Lower leg skin (tissue), 4 donors: ENCODE results near the gene MRM3. TPM values are rescaled to one million over a fixed set of nuclear protein-coding genes. Genes with fewer than 3 reads are reported as not detected.
"Not testable (repeated sequence)": the region's sequence is repeated elsewhere in the genome, so short reads cannot be mapped to it uniquely, and the experiment has no call there.

Experiments
- DNase-seq, 2 donors: peaks; one replicate each; pipeline ENCODE4 v3.0.0-alpha.2; 2019; ENCODE audit warnings: low spot score in 2 of 2
- H3K4me3 ChIP-seq: fragments of 200-600 bp; sonication (generic); 2 replicates; pipeline ENCODE4 v1.5.1; 2017; ENCODE audit warnings: mild to moderate bottlenecking, low read depth; ENCODE audit not compliant: poor library complexity, severe bottlenecking
- CTCF ChIP-seq, 3 donors: fragments of 450-650 bp; IDR thresholded peaks; one replicate each; pipeline ENCODE4 v1.5.1; 2016; ENCODE audit warnings: antibody characterized with exemption in 3 of 3, mild to moderate bottlenecking in 3 of 3, moderate library complexity in 2 of 3
- POLR2A ChIP-seq, 2 donors: fragments of 450-650 bp; IDR thresholded peaks; one replicate each; pipeline ENCODE4 v1.6.1; 2016 to 2017; ENCODE audit warnings: antibody characterized with exemption in 2 of 2, mild to moderate bottlenecking in 1 of 2, moderate library complexity in 1 of 2
- WGBS, 2 donors: methylation state at CpG; one replicate each; pipeline ENCODE4 v1.1.5; 2018; 5-methylcytosine and 5-hydroxymethylcytosine counted together
- intact Hi-C: fragments of 100-400 bp; cut with DNase I; formaldehyde crosslinking; loops from one replicate; pipeline ENCODE4 v1.15.0; 2023; ENCODE audit warnings: low total_unique reads
- total RNA-seq, 4 donors: library from RNA; depleted of rRNA; stranded (reverse); fragments of >200 nt; gene quantifications; one replicate each; pipeline ENCODE4 v1.1.0, GENCODE V29; 2016

Gene MRM3
- total RNA-seq, 4 donors from 2014 or later = 28.9 to 44.9 (median 35.8) TPM

GRCh38 chr17:767076-767475, 15.1 kb upstream of the MRM3 start:
- H3K4me3 ChIP-seq = no peak overlapping the region
- 76 to 79% methylated on average over 3 of the region's 3 CpGs for WGBS, 2 donors
- TF ChIP-seq CTCF (IDR thresholded peaks at IDR 0.05) (no peak), POLR2A (IDR thresholded peaks at IDR 0.05) (no peak)
- no peak for DNase-seq
- intact Hi-C loops = no loop called here

GRCh38 chr17:773016-773415, 9.1 kb upstream of the MRM3 start:
- no peak for DNase-seq
- H3K4me3 ChIP-seq = no peak overlapping the region
- intact Hi-C loops = no loop called here
- TF ChIP-seq CTCF (IDR thresholded peaks at IDR 0.05) (no peak), POLR2A (IDR thresholded peaks at IDR 0.05) (no peak)
- 81 to 85% methylated on average over 5 of the region's 5 CpGs for WGBS, 2 donors

- intact Hi-C loops = no loop called here
- peak in 1 of 2 donors; percentile 40 for DNase-seq
- TF ChIP-seq POLR2A (IDR thresholded peaks at IDR 0.05) (no peak), CTCF (IDR thresholded peaks at IDR 0.05) (no peak)
- H3K4me3 ChIP-seq = no peak overlapping the region
- WGBS, 2 donors = 79 to 82% methylated on average over 14 of the region's 14 CpGs
These were observed 8.5 kb upstream of the MRM3 start for GRCh38 chr17:773467-774312.

GRCh38 chr17:774313-774584, 7.9 kb upstream of the MRM3 start:
- H3K4me3 ChIP-seq = no peak overlapping the region
- peak in 1 of 2 donors; percentile 58 for DNase-seq
- 84 to 92% methylated on average over 5 of the region's 5 CpGs for WGBS, 2 donors
- intact Hi-C loops = no loop called here
- no peak for TF ChIP-seq CTCF (IDR thresholded peaks at IDR 0.05)
- TF ChIP-seq POLR2A (IDR thresholded peaks at IDR 0.05) = no peak

- peak in 1 of 2 donors; percentile 68 for DNase-seq
- TF ChIP-seq CTCF (IDR thresholded peaks at IDR 0.05) (no peak), POLR2A (IDR thresholded peaks at IDR 0.05) (no peak)
- intact Hi-C loops = no loop called here
- H3K4me3 ChIP-seq = no peak overlapping the region
- 86 to 94% methylated on average over 11 of the region's 11 CpGs for WGBS, 2 donors
These were observed 4.1 kb upstream of the MRM3 start for GRCh38 chr17:778096-778495.

- WGBS, 2 donors = 73 to 76% methylated on average over 3 of the region's 3 CpGs
- no peak for TF ChIP-seq CTCF (IDR thresholded peaks at IDR 0.05)
- TF ChIP-seq POLR2A (IDR thresholded peaks at IDR 0.05) = no peak
- DNase-seq = peak in 1 of 2 donors; percentile 32
- intact Hi-C loops = no loop called here
- H3K4me3 ChIP-seq = no peak overlapping the region
These were observed 2.0 kb downstream of the MRM3 start for GRCh38 chr17:784143-784542.

- WGBS, 2 donors = 94 to 96% methylated on average over 7 of the region's 7 CpGs
These were observed 3.7 kb downstream of the MRM3 start for GRCh38 chr17:785901-786300.

More at GRCh38 chr17:785901-786300, 3.7 kb downstream of the MRM3 start:
- H3K4me3 ChIP-seq, DNase-seq, intact Hi-C loops: not testable (repeated sequence)
